Stomach smooth muscle (tissue), 2 donors: ENCODE results near the gene VIPR2.

Source experiments
- H3K27ac ChIP-seq: one replicate; pipeline ENCODE4 v1.7.0; 2013; ENCODE audit warnings: mild to moderate bottlenecking, low read length, inconsistent platforms
- H3K27me3 ChIP-seq, 2 donors: one replicate each; pipeline ENCODE4 v1.7.0; 2013; ENCODE audit warnings: low read length in 2 of 2; ENCODE audit not compliant: insufficient read depth in 2 of 2, control insufficient read depth in 1 of 2
- H3K36me3 ChIP-seq, 2 donors: one replicate each; pipeline ENCODE4 v1.7.0; 2013; ENCODE audit warnings: low read length in 2 of 2; ENCODE audit not compliant: control insufficient read depth in 2 of 2, insufficient read depth in 2 of 2
- H3K4me1 ChIP-seq: one replicate; pipeline ENCODE4 v1.7.0; 2013; ENCODE audit warnings: low read length; ENCODE audit not compliant: control insufficient read depth, insufficient read depth
- H3K4me3 ChIP-seq, 2 donors: one replicate each; pipeline ENCODE4 v1.7.0; 2013; ENCODE audit warnings: low read length in 2 of 2
- H3K9ac ChIP-seq, 2 donors: one replicate each; pipeline ENCODE4 v1.7.0; 2013; ENCODE audit warnings: low read length in 2 of 2, mild to moderate bottlenecking in 1 of 2
- H3K9me3 ChIP-seq, 2 donors: one replicate each; pipeline ENCODE4 v1.7.0; 2013; ENCODE audit warnings: low read length in 2 of 2; ENCODE audit not compliant: control insufficient read depth in 2 of 2
- donor health status: healthy.
- donor health status: Pancreatic carcinoma.

The VIPR2 gene

DNA sequence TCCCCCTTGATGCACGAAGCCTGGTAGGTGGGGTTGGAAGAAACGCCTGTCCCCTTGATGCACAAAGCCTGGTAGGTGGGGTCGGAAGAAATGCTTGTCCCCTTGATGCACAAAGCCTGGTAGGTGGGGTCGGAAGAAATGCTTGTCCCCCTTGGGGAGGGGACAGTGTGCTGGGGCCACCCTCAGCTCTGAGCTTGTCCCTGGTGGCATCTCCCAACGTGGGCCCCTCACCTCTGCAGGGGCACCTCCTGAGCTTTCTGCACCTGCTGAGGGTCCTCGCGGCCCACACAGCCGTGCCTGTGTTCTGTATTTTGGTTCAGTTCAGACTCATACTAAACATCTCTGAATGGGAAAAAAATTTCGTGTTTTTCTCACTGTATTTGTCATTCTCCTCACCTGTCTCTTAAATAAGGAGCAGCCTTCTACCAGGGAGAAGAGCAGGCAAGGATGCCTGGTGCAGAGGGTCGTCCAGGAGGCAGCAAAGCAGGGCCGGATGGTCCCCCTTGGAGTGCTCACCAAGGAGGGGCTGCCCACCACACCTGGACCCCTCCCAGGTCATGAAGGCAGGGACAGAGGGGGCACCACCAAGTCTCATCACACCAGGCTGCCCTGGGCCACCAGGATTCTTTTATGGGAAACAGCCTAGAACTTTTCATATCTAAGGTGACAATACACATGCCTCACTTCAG is 24.7 kb downstream of the VIPR2 start:
- Histone ChIP-seq H3K36me3 (no peaks in the 10 kb centered on the region), H3K27me3 (peaks cover 3 to 4% of the 10 kb centered on the region in 2 donors), H3K4me3 (no peak overlapping the region), H3K9me3 (no peaks in the 10 kb centered on the region), H3K9ac (no peak overlapping the region), H3K4me1 (peaks cover 8% of the 10 kb centered on the region), H3K27ac (no peak overlapping the region)

DNA sequence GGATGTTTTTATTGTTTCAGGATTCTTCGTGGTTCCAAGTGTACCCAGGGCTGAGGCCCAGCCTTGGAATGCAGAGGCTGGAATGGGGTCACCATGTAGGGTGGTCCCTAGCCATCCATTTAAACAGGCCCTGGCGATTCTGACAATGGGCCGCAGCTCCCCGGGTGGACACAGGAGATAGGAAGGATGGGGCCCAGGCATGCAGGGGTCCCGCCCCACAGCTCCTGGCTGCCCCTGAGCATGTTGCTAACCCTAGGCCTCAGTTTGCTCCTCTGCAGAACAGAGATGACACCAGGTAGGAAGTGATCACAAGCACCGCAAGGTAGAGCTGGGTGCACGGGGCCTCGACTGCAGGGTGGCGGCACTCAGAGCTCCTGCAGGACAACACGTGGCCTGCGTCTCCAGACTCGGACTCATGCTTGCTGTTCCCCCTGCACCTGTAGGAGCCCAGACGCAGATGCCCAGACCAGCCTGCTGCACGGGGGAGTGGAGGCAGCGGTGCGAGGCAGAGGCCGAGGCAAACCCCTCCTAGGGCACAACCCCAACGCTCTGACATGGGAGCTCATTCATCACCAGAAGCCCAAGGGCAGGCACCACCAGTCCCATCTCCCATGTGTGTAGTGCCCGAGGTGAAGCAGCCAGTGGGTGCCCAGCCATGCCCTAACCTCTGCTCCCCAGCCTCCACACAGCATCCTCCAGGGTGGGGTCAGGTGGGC is 25.5 kb downstream of the VIPR2 start:
- no peak overlapping the region for H3K4me3 ChIP-seq
- H3K9ac ChIP-seq = no peak overlapping the region
- H3K4me1 ChIP-seq = peaks cover 8% of the 10 kb centered on the region
- no peaks in the 10 kb centered on the region for H3K9me3 ChIP-seq
- no peaks in the 10 kb centered on the region for H3K36me3 ChIP-seq
- peaks cover 4 to 5% of the 10 kb centered on the region in 2 donors for H3K27me3 ChIP-seq
- no peak overlapping the region for H3K27ac ChIP-seq

DNA sequence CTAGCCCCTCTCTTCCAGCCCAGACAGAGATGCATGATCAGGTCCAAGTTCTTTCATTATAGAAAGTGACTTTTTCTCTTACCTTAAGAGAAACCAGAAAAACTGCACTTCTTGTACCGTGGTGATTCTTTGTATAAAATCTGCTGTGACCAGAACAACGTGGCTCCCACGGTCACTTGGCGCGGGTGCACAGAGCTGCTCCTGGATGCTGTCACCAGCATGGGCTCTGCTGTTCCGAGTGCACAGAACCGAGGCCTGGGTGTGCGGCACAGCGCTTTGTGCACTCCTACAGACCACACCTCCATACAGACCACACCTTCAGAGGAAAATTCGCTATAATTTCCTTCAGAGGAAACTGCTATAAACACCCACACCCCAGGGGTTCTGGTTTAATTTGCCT is 26.0 kb downstream of the VIPR2 start:
- Histone ChIP-seq H3K27me3 (peaks cover 4 to 6% of the 10 kb centered on the region in 2 donors), H3K9me3 (no peaks in the 10 kb centered on the region), H3K4me3 (no peak overlapping the region), H3K9ac (no peak overlapping the region), H3K4me1 (peaks cover 8% of the 10 kb centered on the region), H3K36me3 (no peaks in the 10 kb centered on the region), H3K27ac (no peak overlapping the region)

DNA sequence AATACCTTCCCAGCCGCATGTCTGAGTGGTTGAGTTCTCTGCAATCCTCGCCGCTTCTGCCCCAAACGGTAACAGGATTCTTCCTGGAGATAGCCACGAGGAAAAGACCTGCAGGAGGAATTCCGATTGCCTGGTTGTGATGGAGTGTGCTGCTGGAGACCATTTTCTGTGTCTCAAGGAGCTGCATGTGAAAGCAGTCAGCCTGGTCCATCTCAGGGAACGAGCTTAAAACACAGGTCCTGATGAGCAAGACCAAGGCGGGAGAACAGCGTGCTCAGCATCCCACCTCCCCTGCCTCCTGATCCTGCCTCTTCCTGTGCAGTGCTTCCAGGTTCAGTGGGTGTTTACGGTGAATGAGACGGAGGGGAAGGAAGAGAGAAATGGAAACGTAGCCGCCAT is 26.5 kb downstream of the VIPR2 start:
- Histone ChIP-seq H3K27me3 (peaks cover 6% of the 10 kb centered on the region in 2 donors), H3K27ac (no peak overlapping the region), H3K4me3 (no peak overlapping the region), H3K4me1 (peaks cover 8% of the 10 kb centered on the region), H3K9ac (no peak overlapping the region), H3K36me3 (no peaks in the 10 kb centered on the region), H3K9me3 (no peaks in the 10 kb centered on the region)

DNA sequence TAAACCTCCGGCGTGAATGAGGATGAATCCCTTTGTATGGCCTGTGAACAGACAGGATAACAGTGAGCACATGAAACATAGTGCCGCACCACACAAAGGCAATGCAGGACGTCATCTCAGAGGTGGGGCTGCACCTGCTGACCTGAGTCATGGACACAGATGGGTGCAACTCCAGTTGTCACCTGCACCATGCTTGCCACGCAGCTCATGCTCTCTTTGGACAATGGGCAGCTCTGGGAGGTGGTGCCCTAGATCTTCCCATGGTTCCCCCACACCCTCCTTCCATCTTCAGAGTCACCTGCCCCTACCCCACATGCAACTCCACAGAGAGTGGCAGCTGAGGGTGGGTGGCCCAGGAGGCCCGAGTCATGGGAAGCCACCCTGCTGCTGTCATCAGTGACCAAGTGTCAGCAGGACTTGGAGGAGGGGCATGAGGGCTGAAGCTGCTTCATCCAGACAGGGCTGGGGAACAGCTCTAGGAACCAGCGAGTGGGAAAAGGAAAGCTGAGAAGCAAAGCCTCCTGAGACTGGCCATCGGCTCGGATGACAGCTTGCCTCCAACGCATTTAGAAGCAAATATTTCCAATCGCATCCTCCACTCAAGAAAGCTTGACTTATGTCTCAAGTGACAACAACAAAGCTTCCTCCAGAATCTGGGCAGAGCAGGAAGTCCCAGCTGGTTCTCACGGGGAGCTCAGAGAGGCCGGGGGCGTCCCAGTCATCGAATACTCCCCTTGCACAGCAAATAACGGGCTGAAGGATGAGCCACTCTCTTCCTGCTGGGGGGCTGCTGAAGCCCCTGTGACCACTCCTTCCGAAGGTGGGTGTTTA is 27.1 kb downstream of the VIPR2 start:
- H3K27ac ChIP-seq = no peak overlapping the region
- no peak overlapping the region for H3K4me3 ChIP-seq
- peaks cover 6 to 11% of the 10 kb centered on the region in 2 donors for H3K27me3 ChIP-seq
- peaks cover 8% of the 10 kb centered on the region for H3K4me1 ChIP-seq
- H3K9ac ChIP-seq = no peak overlapping the region
- H3K9me3 ChIP-seq = no peaks in the 10 kb centered on the region
- no peaks in the 10 kb centered on the region for H3K36me3 ChIP-seq

DNA sequence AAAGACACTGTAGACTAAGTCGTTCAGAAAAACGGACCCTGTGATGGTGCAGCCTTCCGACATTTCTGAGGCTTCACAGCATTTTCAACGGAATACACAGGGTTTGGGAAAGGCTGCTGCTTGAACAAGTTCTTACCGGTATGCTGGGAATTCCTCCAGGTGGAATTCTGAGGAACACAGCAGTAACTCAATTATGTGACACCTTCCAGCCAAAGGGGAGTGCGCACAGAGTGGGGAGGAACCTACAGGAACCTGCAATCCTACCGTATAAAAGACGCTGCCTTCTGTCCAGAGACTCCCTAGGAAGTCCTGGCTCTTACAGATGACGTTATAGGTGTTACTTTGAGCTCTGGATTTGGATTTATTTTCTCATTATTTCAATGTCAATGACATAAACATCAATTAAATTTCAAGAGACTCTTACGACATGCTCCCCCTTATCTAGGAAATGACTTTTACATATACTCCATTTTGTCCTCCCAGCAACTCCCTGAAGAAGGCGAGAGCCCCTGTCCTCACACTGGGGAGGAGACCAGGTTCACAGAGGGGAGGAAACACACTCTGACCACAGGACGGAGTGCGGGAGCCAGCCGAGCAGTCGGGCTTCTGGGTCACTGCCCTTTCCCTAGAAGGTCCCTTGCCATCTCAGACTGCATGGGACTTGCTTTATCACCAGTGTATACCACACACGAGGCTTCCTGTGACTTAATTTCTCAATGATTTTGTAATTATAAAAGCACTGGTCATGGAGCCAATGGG is 27.9 kb downstream of the VIPR2 start:
- no peak overlapping the region for H3K4me3 ChIP-seq
- peaks cover 8% of the 10 kb centered on the region for H3K4me1 ChIP-seq
- no peak overlapping the region for H3K9ac ChIP-seq
- H3K9me3 ChIP-seq = no peaks in the 10 kb centered on the region
- H3K27ac ChIP-seq = no peak overlapping the region
- H3K36me3 ChIP-seq = no peaks in the 10 kb centered on the region
- H3K27me3 ChIP-seq = peaks cover 6 to 16% of the 10 kb centered on the region in 2 donors

DNA sequence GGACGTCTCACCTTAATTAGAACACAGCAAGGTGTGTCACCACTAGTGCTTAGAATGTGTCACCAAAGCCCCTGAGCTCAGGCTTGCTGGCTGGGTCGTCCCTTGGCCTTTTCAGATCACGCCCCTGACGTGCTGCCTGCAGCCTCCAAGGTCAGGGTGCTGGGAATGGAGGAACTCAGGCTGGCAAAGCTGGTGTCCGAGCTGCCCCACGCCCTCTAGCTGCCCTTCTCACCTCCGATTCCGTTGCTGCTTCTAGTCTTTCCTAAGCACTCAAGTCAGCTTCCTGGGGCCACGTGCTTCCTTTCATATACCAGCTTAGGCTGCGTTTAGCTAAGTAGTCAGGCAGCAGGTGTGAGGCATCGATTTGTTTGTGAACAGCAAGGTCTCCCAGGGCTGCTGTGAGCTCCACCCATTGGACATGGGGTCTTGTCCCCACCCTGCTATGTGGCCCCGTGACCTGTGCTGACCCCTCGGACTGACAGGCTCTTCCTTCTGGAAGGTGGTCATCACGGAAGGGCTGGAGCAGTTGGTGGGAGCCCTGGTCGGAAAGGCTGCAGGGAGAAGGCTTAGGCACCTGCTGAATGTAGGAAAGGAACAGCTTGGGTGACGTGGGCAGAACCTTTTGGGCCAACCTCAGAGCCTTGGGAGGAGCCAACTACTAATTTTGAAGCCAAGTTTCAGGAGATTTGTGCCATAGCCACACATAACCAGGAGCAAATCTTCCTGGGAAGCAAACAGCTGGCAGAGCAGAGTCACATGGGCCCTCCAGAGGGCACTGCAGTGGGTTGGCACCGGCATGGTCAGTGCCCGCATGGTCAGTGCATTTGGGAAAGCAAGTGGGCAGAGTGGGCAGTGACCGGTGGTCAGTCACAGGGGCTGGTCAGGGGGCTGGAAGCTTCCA is 28.8 kb downstream of the VIPR2 start:
- Histone ChIP-seq H3K9ac (no peak overlapping the region), H3K4me1 (peaks cover 8% of the 10 kb centered on the region), H3K36me3 (no peaks in the 10 kb centered on the region), H3K4me3 (no peak overlapping the region), H3K27ac (no peak overlapping the region), H3K27me3 (peaks cover 5 to 16% of the 10 kb centered on the region in 2 donors), H3K9me3 (no peaks in the 10 kb centered on the region)

DNA sequence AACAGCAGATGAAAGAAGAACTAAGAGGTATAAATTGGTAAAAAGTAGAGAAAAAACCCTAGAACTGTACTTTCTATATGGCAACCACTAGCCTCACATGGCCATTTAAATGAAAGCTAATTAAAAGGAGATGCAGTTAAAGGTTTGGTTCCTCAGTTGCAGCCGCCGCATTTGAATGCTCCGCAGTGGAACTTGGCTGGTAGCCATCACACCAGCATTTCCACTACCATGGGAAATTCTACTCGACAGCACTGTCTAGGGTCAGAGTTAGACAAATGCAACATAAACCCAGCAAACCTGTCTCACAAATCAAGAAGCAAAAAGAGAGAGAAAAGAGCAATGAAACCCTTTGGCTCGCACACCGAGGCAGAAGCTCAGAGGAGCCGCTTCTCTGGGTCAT is 29.7 kb downstream of the VIPR2 start:
- Histone ChIP-seq H3K9me3 (no peaks in the 10 kb centered on the region), H3K27ac (no peak overlapping the region), H3K4me1 (peaks cover 8% of the 10 kb centered on the region)

DNA sequence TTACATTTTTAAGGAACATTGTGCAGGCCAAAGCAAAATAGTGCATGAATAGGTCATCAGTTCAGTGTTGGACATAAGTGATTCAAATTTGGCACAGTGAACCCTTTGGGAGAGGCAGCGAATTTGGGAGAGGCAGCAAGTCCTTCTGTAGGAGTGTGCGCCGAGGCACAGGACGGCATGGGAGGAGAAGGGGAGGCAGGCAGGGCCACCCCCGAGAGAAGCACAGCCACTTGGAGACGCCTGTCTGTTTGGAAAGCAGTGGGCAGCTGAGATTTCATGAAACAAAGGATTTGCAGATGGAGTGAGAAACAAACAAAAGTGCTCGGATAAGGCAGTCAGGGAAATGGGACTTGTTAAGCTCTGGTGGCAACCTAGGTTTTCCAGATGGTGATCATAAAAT is 30.6 kb downstream of the VIPR2 start:
- Histone ChIP-seq H3K9me3 (no peaks in the 10 kb centered on the region), H3K9ac (no peak overlapping the region), H3K36me3 (no peaks in the 10 kb centered on the region), H3K27me3 (peaks cover 2 to 13% of the 10 kb centered on the region in 2 donors), H3K4me3 (no peak overlapping the region), H3K4me1 (peaks cover 13% of the 10 kb centered on the region), H3K27ac (no peak overlapping the region)

More for the DNA sequence above, 29.7 kb downstream of the VIPR2 start:
- H3K4me3 ChIP-seq = no peak overlapping the region
- peaks cover 5 to 16% of the 10 kb centered on the region in 2 donors for H3K27me3 ChIP-seq
- no peaks in the 10 kb centered on the region for H3K36me3 ChIP-seq
- H3K9ac ChIP-seq = no peak overlapping the region
